HL-60 (cell line): ENCODE data around the gene TBC1D22A.

Experiments used
- DNase-seq, 2 experiments: peaks; one replicate each; pipeline ENCODE4 v3.0.0-alpha.2; 2010 to 2020; ENCODE audit warnings: low read depth in 1 of 2, low spot score in 1 of 2
- H3K27ac ChIP-seq: fragments of 250-450 bp; sonication (Bioruptor Pico); replicated peaks from 2 replicates; pipeline ENCODE4 v1.5.1; 2020; ENCODE audit warnings: mild to moderate bottlenecking, moderate library complexity
- H3K27me3 ChIP-seq: fragments of 250-450 bp; sonication (Bioruptor Pico); 2 replicates; pipeline ENCODE4 v1.5.1; 2021; ENCODE audit warnings: mild to moderate bottlenecking, moderate library complexity; ENCODE audit not compliant: insufficient read depth, poor library complexity, severe bottlenecking
- H3K4me3 ChIP-seq: replicated peaks from 2 replicates; pipeline ENCODE4 v1.5.1; 2011; ENCODE audit warnings: mild to moderate bottlenecking, control low read depth, low read length; ENCODE audit not compliant: insufficient read depth
- CTCF ChIP-seq: IDR thresholded peaks from one replicate; pipeline ENCODE4 v1.5.1; 2011; ENCODE audit warnings: low read length, control low read depth, inconsistent platforms; ENCODE audit not compliant: insufficient read depth
- GABPA ChIP-seq: IDR thresholded peaks from 2 replicates; pipeline ENCODE4 v1.6.1; 2012; ENCODE audit warnings: low read depth
- POLR2AphosphoS5 ChIP-seq: IDR thresholded peaks from 2 replicates; pipeline ENCODE4 v1.6.1; 2012; ENCODE audit warnings: low read depth
- SPI1 ChIP-seq: IDR thresholded peaks from 2 replicates; pipeline ENCODE4 v1.6.1; 2012; ENCODE audit warnings: low read depth, mild to moderate bottlenecking, borderline replicate concordance
- TF ChIP-seq, protein P1 (sequence below): IDR thresholded peaks from 2 replicates; pipeline ENCODE4 v1.6.1; 2012; ENCODE audit warnings: low read depth; ENCODE audit not compliant: insufficient replicate concordance

The TBC1D22A gene

DNA sequence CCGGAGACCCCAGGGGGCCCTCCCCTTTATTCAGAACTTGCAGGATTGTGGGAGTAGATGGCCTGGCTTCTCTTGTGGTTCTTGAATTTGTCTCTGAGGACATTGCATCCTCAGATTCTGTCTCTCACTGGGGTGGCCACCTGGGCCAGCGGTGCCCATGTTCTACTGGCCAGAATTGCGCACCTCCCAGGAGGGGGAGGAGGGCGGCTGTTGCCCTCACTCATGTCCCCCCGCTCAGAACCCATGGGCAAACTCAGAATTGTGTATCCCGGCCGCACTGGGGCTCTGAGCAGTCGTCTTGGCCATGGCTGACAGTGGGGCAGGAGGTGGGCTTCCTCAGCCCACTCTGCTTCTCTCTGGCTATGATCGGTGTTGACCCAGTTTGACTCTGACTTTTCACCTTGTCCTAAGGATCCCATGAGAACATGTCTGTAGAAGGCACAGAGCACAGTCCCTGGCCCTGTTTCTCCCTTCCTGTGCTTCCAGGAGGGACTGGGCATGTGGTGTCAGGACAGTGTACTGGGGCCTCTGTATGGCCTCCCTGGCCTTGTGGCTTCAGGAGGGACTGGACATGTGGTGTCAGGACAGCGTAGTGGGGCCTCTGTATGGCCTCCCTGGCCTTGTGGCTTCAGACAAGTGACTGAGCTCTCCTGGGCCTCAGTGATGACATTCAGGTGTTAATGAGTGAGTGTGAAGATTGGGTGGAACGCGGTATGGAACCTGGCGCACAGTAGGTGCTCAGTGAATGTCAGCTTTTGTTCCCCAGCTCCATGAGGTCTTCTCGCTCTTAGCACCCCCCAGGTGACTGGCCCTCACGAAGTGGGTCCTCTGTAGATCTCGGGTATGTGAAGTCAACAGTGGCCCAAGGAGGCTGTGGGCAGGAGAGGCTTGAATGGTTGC lies 99.3 kb downstream of the TBC1D22A start:
- TF ChIP-seq POLR2AphosphoS5 (no peak), SPI1 (no peak), GABPA (no peak), CTCF (no peak)
- TF ChIP-seq, protein P1, sequence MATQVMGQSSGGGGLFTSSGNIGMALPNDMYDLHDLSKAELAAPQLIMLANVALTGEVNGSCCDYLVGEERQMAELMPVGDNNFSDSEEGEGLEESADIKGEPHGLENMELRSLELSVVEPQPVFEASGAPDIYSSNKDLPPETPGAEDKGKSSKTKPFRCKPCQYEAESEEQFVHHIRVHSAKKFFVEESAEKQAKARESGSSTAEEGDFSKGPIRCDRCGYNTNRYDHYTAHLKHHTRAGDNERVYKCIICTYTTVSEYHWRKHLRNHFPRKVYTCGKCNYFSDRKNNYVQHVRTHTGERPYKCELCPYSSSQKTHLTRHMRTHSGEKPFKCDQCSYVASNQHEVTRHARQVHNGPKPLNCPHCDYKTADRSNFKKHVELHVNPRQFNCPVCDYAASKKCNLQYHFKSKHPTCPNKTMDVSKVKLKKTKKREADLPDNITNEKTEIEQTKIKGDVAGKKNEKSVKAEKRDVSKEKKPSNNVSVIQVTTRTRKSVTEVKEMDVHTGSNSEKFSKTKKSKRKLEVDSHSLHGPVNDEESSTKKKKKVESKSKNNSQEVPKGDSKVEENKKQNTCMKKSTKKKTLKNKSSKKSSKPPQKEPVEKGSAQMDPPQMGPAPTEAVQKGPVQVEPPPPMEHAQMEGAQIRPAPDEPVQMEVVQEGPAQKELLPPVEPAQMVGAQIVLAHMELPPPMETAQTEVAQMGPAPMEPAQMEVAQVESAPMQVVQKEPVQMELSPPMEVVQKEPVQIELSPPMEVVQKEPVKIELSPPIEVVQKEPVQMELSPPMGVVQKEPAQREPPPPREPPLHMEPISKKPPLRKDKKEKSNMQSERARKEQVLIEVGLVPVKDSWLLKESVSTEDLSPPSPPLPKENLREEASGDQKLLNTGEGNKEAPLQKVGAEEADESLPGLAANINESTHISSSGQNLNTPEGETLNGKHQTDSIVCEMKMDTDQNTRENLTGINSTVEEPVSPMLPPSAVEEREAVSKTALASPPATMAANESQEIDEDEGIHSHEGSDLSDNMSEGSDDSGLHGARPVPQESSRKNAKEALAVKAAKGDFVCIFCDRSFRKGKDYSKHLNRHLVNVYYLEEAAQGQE = no peak
- no peaks in the 10 kb centered on the region for H3K27me3 ChIP-seq
- DNase-seq = no peak
- no peak overlapping the region for H3K4me3 ChIP-seq
- H3K27ac ChIP-seq = no peak overlapping the region

- H3K27ac ChIP-seq = no peak overlapping the region
- TF ChIP-seq POLR2AphosphoS5 (no peak), CTCF (no peak), SPI1 (no peak), GABPA (no peak)
- TF ChIP-seq, protein P1 = no peak
- no peak for DNase-seq
These were observed 100.2 kb downstream of the TBC1D22A start for GRCh38 chr22:46862418-46863324.

GRCh38 chr22:46863794-46864193 lies 101.3 kb downstream of the TBC1D22A start:
- no peaks in the 10 kb centered on the region for H3K27me3 ChIP-seq
- no peak overlapping the region for H3K4me3 ChIP-seq
- TF ChIP-seq GABPA = no peak
- TF ChIP-seq, protein P1 = no peak
- DNase-seq = no peak
- no peak overlapping the region for H3K27ac ChIP-seq

More at GRCh38 chr22:46862418-46863324, 100.2 kb downstream of the TBC1D22A start:
- no peak overlapping the region for H3K4me3 ChIP-seq
- no peaks in the 10 kb centered on the region for H3K27me3 ChIP-seq
